NCI-H2196 treated with DMSO at 0.1 percent for 48 hours (cell line): Measurements from ENCODE around the gene GFRA4.

Experiments
- DNase-seq: peaks from one replicate; lab custom pipeline; 2025; ENCODE audit not compliant: unreplicated experiment; lab: John Stamatoyannopoulos, UW

Gene GFRA4

GRCh38 chr20:3655131-3655405 is 8.1 kb downstream of the GFRA4 start:
- no peak for DNase-seq

- DNase-seq = no peak
Measured at GRCh38 chr20:3654326-3655130, 8.7 kb downstream of the GFRA4 start.

- no peak for DNase-seq
Measured at GRCh38 chr20:3653921-3654320, 9.3 kb downstream of the GFRA4 start.

- no peak for DNase-seq
Measured at GRCh38 chr20:3652676-3653596, 10.3 kb downstream of the GFRA4 start.

- DNase-seq = no peak
Measured at GRCh38 chr20:3652221-3652620, 11.0 kb downstream of the GFRA4 start.

- no peak for DNase-seq
Measured at GRCh38 chr20:3651204-3651962, 11.8 kb downstream of the GFRA4 start.

- DNase-seq = no peak
Measured at GRCh38 chr20:3648951-3649350, 14.2 kb downstream of the GFRA4 start.

GRCh38 chr20:3647473-3647872 is 15.7 kb downstream of the GFRA4 start:
- DNase-seq = no peak

GRCh38 chr20:3646651-3647050 is 16.5 kb downstream of the GFRA4 start:
- no peak for DNase-seq

- DNase-seq = no peak
Measured at GRCh38 chr20:3646067-3646440, 17.1 kb downstream of the GFRA4 start.

GRCh38 chr20:3645309-3646066 is 17.7 kb downstream of the GFRA4 start:
- no peak for DNase-seq

GRCh38 chr20:3640259-3640658 is 22.9 kb downstream of the GFRA4 start:
- DNase-seq = no peak

GRCh38 chr20:3635346-3635745 is 27.9 kb downstream of the GFRA4 start:
- no peak for DNase-seq

- DNase-seq = no peak
Measured at GRCh38 chr20:3633913-3634478, 29.2 kb downstream of the GFRA4 start.

- no peak for DNase-seq
Measured at GRCh38 chr20:3632311-3633004, 30.7 kb downstream of the GFRA4 start.

- DNase-seq = no peak
Measured at GRCh38 chr20:3631534-3631933, 31.7 kb downstream of the GFRA4 start.

GRCh38 chr20:3630429-3630828 is 32.8 kb downstream of the GFRA4 start:
- DNase-seq = no peak

GRCh38 chr20:3629893-3630292 is 33.3 kb downstream of the GFRA4 start:
- DNase-seq = no peak

GRCh38 chr20:3628502-3629314 is 34.5 kb downstream of the GFRA4 start:
- DNase-seq = no peak
